K562 (cell line): ENCODE results near the gene DNAH1. TPM values are rescaled to one million over a fixed set of nuclear protein-coding genes. Genes with fewer than 3 reads are reported as not detected.

Experiments
- ATAC-seq: fragments of 200-7000 bp; cut with Tn5 transposase; 3 replicates; pipeline ENCODE4 v1.9.1; 2020; ENCODE audit warnings: moderate library complexity
- BruUV-seq: library from RNA; stranded (reverse); fragments of 400-500 nt; replicated peaks from 2 replicates; lab custom pipeline; 2021; lab: Mats Ljungman, UMichigan
- CTCF ChIA-PET: fragments of 300-600 bp; formaldehyde crosslinking; extraction: SDS; loops from one replicate; lab custom pipeline; 2021; ENCODE audit warnings: low intra/inter-chr PET ratio; lab: Yijun Ruan, JAX
- POLR2A ChIA-PET: fragments of 300-600, 350-650 bp; sonication (Branson Sonifier 250); formaldehyde crosslinking; extraction: SDS; loops from one replicate; lab custom pipeline; 2021; ENCODE audit warnings: antibody characterized with exemption, inconsistent platforms; lab: Yijun Ruan, JAX
- DNase-seq, 4 experiments: peaks; one replicate each; pipeline versions ENCODE4 v3.0.0 to v3.0.0-alpha.2; 2011 to 2018; ENCODE audit warnings: low spot score in 3 of 4, mixed read lengths in 3 of 4; ENCODE audit errors: extremely low read depth in 1 of 4
- FAIRE-seq: peaks from 2 replicates; lab custom pipeline; 2011; peaks lifted over from hg19 to GRCh38; lab: Jason Lieb, UNC
- H2AFZ ChIP-seq: 2 replicates; pipeline ENCODE4 v1.6.0; 2011; ENCODE audit warnings: low read depth, low read length, control low read depth, inconsistent platforms
- H3K27ac ChIP-seq: fragments of 200-600 bp; 3 replicates; pipeline ENCODE4 v1.8.0; 2011; ENCODE audit warnings: low read depth, mild to moderate bottlenecking, control low read depth, inconsistent platforms, low read length, moderate library complexity, mixed read lengths; ENCODE audit errors: extremely low read depth
- H3K27me3 ChIP-seq, 2 experiments: fragments of 300-600 bp in 1 of 2; 2 replicates in 1 of 2; 3 replicates in 1 of 2; pipeline versions ENCODE4 v1.6.0 to v1.8.0; 2011; ENCODE audit warnings: inconsistent platforms in 2 of 2, low read length in 2 of 2, mild to moderate bottlenecking in 1 of 2, mixed read lengths in 1 of 2, moderate library complexity in 1 of 2; ENCODE audit not compliant: control insufficient read depth in 2 of 2, insufficient read depth in 2 of 2
- H3K36me3 ChIP-seq: fragments of 300-600 bp; 3 replicates; pipeline ENCODE4 v1.8.0; 2011; ENCODE audit warnings: mild to moderate bottlenecking, low read length, inconsistent platforms; ENCODE audit not compliant: control insufficient read depth, insufficient read depth
- H3K4me1 ChIP-seq, 2 experiments: fragments of 200-600 bp in 1 of 2; replicated peaks in 1 of 2; 2 replicates in 1 of 2; 3 replicates in 1 of 2; pipeline versions ENCODE4 v1.5.1 to v1.8.0; 2011; ENCODE audit warnings: inconsistent platforms in 2 of 2, low read length in 2 of 2, mild to moderate bottlenecking in 1 of 2, mixed read lengths in 1 of 2, moderate library complexity in 1 of 2; ENCODE audit not compliant: control insufficient read depth in 2 of 2, insufficient read depth in 2 of 2
- H3K4me2 ChIP-seq: 2 replicates; pipeline ENCODE4 v1.6.1; 2011; ENCODE audit warnings: low read length, control low read depth, inconsistent platforms, mixed read lengths; ENCODE audit not compliant: insufficient read depth
- H3K4me3 ChIP-seq: fragments of 200-600 bp; sonication (generic), shearing (Covaris generic); 2 replicates; pipeline ENCODE4 v1.5.1; 2016; ENCODE audit warnings: control low read depth, inconsistent platforms
- H3K79me2 ChIP-seq: fragments of 200-600 bp; 3 replicates; pipeline ENCODE4 v1.8.0; 2011; ENCODE audit warnings: low read length, inconsistent platforms; ENCODE audit not compliant: control insufficient read depth, insufficient read depth
- H3K9ac ChIP-seq, 2 experiments: 2 replicates each; pipeline versions ENCODE4 v1.6.0 to v1.6.1; 2011; ENCODE audit warnings: low read depth in 2 of 2, low read length in 2 of 2, control low read depth in 1 of 2, inconsistent platforms in 1 of 2, mild to moderate bottlenecking in 1 of 2, mixed read lengths in 1 of 2; ENCODE audit not compliant: insufficient read depth in 1 of 2
- H3K9me1 ChIP-seq: one replicate; pipeline ENCODE4 v1.6.0; 2011; ENCODE audit warnings: inconsistent platforms, mild to moderate bottlenecking, low read length, moderate library complexity; ENCODE audit not compliant: control insufficient read depth, insufficient read depth
- H3K9me3 ChIP-seq: replicated peaks from 2 replicates; pipeline ENCODE4 v1.5.1; 2011; ENCODE audit warnings: low read depth, low read length, inconsistent platforms; ENCODE audit not compliant: control insufficient read depth, insufficient read depth
- H4K20me1 ChIP-seq: replicated peaks from 2 replicates; pipeline ENCODE4 v1.6.1; 2011; ENCODE audit warnings: low read length, inconsistent platforms, mixed read lengths; ENCODE audit not compliant: control insufficient read depth, insufficient read depth
- BRD4 ChIP-seq: fragments of 200-600 bp; sonication (generic); IDR thresholded peaks from 2 replicates; pipeline ENCODE4 v1.6.1; 2017; ENCODE audit warnings: inconsistent platforms
- CEBPG ChIP-seq, 3 experiments: fragments of 200-800 bp in 1 of 3; sonication (Bioruptor generic) in 1 of 3; sonication (generic) in 1 of 3; formaldehyde crosslinking in 1 of 3; IDR thresholded peaks in 2 of 3; conservative IDR thresholded peaks in 1 of 3; 2 replicates each; pipeline versions ENCODE4 v1.6.1 to v1.8.0; 2016 to 2022; ENCODE audit warnings: missing compliant biosample characterization in 2 of 3, missing genetic modification characterization in 2 of 3, mild to moderate bottlenecking in 1 of 3, missing genetic modification reagents in 1 of 3
- PHB2 ChIP-seq: fragments of 450-650 bp; IDR thresholded peaks from 2 replicates; pipeline ENCODE4 v1.6.1; 2017; ENCODE audit warnings: low read depth
- ZNF766 ChIP-seq: fragments of 200-800 bp; sonication (Bioruptor generic); conservative IDR thresholded peaks from 2 replicates; pipeline ENCODE4 v1.6.1; 2016; ENCODE audit warnings: missing genetic modification characterization, missing compliant biosample characterization
- WGBS: fragments of 100-300 bp; shearing (Covaris generic); methylation state at CpG from one replicate; pipeline ENCODE4 v1.1.6; 2016; ENCODE audit warnings: low coverage, mixed read lengths; ENCODE audit not compliant: insufficient coverage; ENCODE audit errors: missing lambda C conversion rate; 5-methylcytosine and 5-hydroxymethylcytosine counted together
- in situ Hi-C: fragments of 300-500 bp; cut with MboI; formaldehyde crosslinking; loops from 4 replicates; pipeline ENCODE4 v1.15.0; 2018; ENCODE audit warnings: inconsistent platforms, mixed read lengths
- intact Hi-C: fragments of 100-400 bp; cut with micrococcal nuclease; formaldehyde crosslinking; loops from 2 replicates; pipeline ENCODE4 v1.14.2; 2022
- polyA plus RNA-seq, 8 experiments: library from polyadenylated mRNA; depleted of rRNA in 4 of 8; stranded (reverse) in 5 of 8; unstranded in 3 of 8; fragments of >200 nt; fragmentation: Nextera tagmentation in 2 of 8; fragmentation: Illumina TruSeq in 1 of 8; extraction: Ambion mirVana in 2 of 8; extraction: Trizol in 1 of 8; gene quantifications; 2 replicates each; pipeline versions ENCODE4 v1.2.1 to v1.2.3, GENCODE V29; 2011 to 2014; ENCODE audit warnings: inconsistent platforms in 1 of 8, missing spikeins in 1 of 8
- total RNA-seq, 7 experiments: library from RNA; depleted of rRNA in 6 of 7; stranded (reverse); fragments of >200 nt in 6 of 7; fragmentation: Illumina TruSeq in 2 of 7; extraction: Trizol in 2 of 7; gene quantifications; 2 replicates each; pipeline versions ENCODE4 v1.2.1 to v1.2.3, GENCODE V29; 2011 to 2021; ENCODE audit warnings: low replicate concordance in 1 of 7
- TF ChIP-seq, protein P1 (sequence below), 2 experiments: fragments of 150-350 bp in 1 of 2; IDR thresholded peaks; 2 replicates each; pipeline ENCODE4 v1.6.1; 2012 to 2016; ENCODE audit warnings: low read depth in 2 of 2, low read length in 2 of 2, mild to moderate bottlenecking in 1 of 2, moderate library complexity in 1 of 2

Gene DNAH1
- total and polyA plus RNA-seq, 9 of the 15 experiments (the other 6 are each of a cell fraction or from before 2014, with no cell fraction given): 0.04 to 0.84 (median 0.50) TPM

DNA sequence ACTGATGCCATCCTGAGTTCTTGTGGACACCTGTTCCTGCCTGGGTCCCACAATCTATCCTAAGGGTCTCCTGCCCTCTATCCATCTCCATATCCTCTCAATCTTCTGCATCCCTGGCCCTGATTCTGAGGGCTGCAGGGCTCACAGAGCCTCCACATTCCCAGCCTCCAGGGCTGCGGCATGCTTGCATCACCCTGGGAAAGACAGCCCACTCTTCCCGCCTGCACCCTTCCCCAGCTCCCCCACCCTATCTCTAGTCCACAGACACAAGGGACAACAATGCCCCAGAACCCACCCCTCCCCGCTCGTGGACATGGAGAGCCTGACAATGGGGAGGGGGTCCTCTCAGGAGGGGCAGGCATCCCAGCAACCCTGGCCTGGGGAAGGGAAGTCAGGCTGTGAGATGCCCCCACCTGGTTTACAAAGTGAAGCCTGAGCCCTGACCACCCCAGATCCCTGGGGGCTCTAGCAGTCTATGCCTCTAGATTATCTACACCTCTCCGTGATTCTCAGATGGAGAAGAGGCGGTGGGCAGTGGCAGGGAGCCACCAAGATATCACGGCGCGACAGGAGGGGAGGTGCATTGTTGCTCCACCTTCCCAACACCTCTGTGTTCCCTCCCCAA is 118.5 kb downstream of the DNAH1 start:
- ChIA-PET CTCF (no interaction called here), POLR2A (interaction anchor here (0.6 kb wide), 1 partner anchor 22 kb away, joined by 3 read pairs; no protein-coding TSS in a partner anchor)
- Histone ChIP-seq H4K20me1 (no peaks in the 10 kb centered on the region), H3K9ac (peak overlapping the region in 1 of 2 experiments; percentile 35; a peak in 1 of 4 replicates), H3K4me1 (peaks cover 0 to 17% of the 10 kb centered on the region in 2 experiments; a peak in 4 of 5 replicates), H3K4me3 (no peak overlapping the region), H3K9me3 (no peaks in the 10 kb centered on the region), H3K36me3 (no peaks in the 10 kb centered on the region), H3K27ac (no peak overlapping the region), H2AFZ (no peak overlapping the region), H3K9me1 (no peaks in the 10 kb centered on the region), H3K4me2 (0 out of 2 replicates have a peak overlapping the region, but pooled peaks have one; percentile 17), H3K79me2 (no peaks in the 10 kb centered on the region), H3K27me3 (no peaks in the 10 kb centered on the region; a peak in 1 of 5 replicates)
- intact Hi-C loops (no loop called here), in situ Hi-C loops (no loop called here)
- TF ChIP-seq BRD4 (no peak), ZNF766 (CRISPR knock-in tag) (no peak), PHB2 (no peak), CEBPG (CRISPR knock-in tag; IDR thresholded peaks at IDR 0.05) (0 out of 2 replicates have a peak, but pooled peaks have one; percentile 23), CEBPG (tag; conservative IDR thresholded peaks at IDR 0.05 in 1 of 2, IDR thresholded peaks at IDR 0.05 in 1 of 2) (no peak)
- TF ChIP-seq, protein P1, sequence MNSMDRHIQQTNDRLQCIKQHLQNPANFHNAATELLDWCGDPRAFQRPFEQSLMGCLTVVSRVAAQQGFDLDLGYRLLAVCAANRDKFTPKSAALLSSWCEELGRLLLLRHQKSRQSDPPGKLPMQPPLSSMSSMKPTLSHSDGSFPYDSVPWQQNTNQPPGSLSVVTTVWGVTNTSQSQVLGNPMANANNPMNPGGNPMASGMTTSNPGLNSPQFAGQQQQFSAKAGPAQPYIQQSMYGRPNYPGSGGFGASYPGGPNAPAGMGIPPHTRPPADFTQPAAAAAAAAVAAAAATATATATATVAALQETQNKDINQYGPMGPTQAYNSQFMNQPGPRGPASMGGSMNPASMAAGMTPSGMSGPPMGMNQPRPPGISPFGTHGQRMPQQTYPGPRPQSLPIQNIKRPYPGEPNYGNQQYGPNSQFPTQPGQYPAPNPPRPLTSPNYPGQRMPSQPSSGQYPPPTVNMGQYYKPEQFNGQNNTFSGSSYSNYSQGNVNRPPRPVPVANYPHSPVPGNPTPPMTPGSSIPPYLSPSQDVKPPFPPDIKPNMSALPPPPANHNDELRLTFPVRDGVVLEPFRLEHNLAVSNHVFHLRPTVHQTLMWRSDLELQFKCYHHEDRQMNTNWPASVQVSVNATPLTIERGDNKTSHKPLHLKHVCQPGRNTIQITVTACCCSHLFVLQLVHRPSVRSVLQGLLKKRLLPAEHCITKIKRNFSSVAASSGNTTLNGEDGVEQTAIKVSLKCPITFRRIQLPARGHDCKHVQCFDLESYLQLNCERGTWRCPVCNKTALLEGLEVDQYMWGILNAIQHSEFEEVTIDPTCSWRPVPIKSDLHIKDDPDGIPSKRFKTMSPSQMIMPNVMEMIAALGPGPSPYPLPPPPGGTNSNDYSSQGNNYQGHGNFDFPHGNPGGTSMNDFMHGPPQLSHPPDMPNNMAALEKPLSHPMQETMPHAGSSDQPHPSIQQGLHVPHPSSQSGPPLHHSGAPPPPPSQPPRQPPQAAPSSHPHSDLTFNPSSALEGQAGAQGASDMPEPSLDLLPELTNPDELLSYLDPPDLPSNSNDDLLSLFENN (IDR thresholded peaks at IDR 0.05; ENCODE audit: low read depth in 2 of 2, low read length in 2 of 2): no peak
- WGBS: 13% methylated on average over 7 of the region's 9 CpGs
- ATAC-seq (no peak), FAIRE-seq (no peak), DNase-seq (no peak)
- no TSS peak for BruUV-seq
